Muscle layer of duodenum (tissue), 2 donors: Measurements from ENCODE around the gene CELSR3.

Source experiments
- H3K27ac ChIP-seq: one replicate; pipeline ENCODE4 v1.7.0; 2013; ENCODE audit warnings: mild to moderate bottlenecking, low read length
- H3K27me3 ChIP-seq: one replicate; pipeline ENCODE4 v1.7.0; 2013; ENCODE audit warnings: low read depth, mild to moderate bottlenecking, control low read depth, low read length
- H3K36me3 ChIP-seq, 2 donors: one replicate each; pipeline ENCODE4 v1.7.0; 2013; ENCODE audit warnings: low read length in 2 of 2, control low read depth in 1 of 2, mild to moderate bottlenecking in 1 of 2; ENCODE audit not compliant: insufficient read depth in 2 of 2, control insufficient read depth in 1 of 2
- H3K4me1 ChIP-seq, 2 donors: one replicate each; pipeline ENCODE4 v1.7.0; 2013; ENCODE audit warnings: low read length in 2 of 2, mild to moderate bottlenecking in 2 of 2, control low read depth in 1 of 2, moderate library complexity in 1 of 2; ENCODE audit not compliant: insufficient read depth in 2 of 2, control insufficient read depth in 1 of 2
- H3K4me3 ChIP-seq, 2 donors: one replicate each; pipeline ENCODE4 v1.7.0; 2013; ENCODE audit warnings: low read length in 2 of 2, low read depth in 1 of 2, mild to moderate bottlenecking in 1 of 2
- H3K9me3 ChIP-seq, 2 donors: one replicate each; pipeline ENCODE4 v1.7.0; 2013; ENCODE audit warnings: low read length in 2 of 2, control low read depth in 1 of 2, mild to moderate bottlenecking in 1 of 2; ENCODE audit not compliant: control insufficient read depth in 1 of 2
- donor health status: healthy.

CELSR3 gene

DNA sequence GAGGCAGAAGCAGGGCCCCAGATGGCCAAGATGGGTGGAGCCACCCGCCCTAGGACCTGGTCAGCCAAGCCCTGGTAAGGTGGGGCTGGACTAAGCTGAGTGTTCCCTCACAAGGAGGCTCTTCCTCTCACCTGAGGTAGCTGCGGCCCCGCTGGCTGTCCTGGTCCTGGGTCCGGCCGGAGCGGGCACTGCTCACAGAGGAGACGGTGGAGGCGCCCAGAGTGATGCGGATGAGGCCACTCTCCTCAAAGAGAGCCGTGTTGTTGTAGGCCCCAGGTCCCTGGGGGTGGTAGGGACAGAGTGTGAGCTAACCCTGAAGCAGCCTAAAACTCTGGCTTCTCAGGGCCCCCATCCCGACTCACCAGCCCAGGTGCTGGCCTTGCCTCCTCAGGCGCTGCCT is 20.1 kb downstream of the CELSR3 start:
- Histone ChIP-seq H3K4me1 (no peaks in the 10 kb centered on the region), H3K27ac (no peak overlapping the region), H3K27me3 (no peaks in the 10 kb centered on the region), H3K4me3 (no peak overlapping the region), H3K36me3 (no peaks in the 10 kb centered on the region), H3K9me3 (no peaks in the 10 kb centered on the region)

DNA sequence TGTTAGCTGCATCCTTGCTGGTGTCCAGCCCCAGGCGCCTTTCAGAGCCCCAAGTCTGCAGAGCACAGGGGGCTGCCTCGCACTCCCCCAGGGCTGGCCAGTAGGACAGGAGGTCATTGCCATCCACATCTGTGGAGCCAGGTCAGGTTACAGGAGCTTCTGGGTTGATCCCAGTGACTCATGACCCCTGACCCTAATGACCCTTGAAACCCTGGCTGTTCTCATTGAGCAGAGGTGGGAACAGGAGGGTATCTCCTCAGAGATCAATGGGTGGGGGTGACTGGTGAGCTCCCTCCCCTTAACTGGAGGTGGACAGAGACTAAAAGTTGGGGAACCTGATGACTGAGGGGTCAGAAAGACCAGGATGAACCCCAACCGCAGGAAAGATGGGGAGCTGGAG is 21.3 kb downstream of the CELSR3 start:
- H3K4me1 ChIP-seq: peaks cover 0 to 1% of the 10 kb centered on the region in 2 donors
- no peaks in the 10 kb centered on the region for H3K27me3 ChIP-seq
- no peaks in the 10 kb centered on the region for H3K9me3 ChIP-seq
- H3K36me3 ChIP-seq: no peaks in the 10 kb centered on the region
- no peak overlapping the region for H3K27ac ChIP-seq
- no peak overlapping the region for H3K4me3 ChIP-seq

DNA sequence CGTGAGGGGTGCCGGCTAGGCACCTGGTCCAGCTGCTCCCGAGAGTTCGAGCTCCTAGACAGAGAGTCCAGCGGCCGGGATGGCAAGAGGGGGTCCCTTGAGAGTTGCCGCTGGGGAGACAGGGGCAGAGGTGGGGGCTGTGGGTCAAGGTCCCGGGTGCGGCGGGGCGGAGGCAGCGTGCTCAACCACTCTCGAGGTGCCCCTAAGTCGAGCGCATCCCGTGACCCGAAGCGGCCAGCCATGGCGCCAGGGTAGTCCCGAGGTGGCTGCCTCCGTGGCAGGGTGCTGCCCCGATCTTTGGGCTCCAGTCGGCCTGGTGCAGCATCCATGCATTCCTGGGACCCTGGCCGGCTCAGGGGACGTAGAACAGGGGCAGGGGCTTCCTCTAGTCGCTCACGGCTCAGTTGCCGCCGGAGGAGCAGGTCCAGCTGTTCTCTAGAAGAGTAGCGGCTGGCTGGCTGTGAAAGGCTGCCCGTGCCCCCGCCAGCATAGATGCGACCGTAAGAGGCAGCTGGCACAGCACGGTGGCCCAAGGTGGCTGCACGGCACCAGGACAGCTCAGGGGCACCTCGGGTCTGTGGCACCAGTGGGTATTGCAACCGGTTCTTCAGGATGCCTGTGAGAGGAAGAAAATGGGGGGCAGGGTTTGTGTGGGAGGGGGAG is 22.6 kb downstream of the CELSR3 start:
- no peaks in the 10 kb centered on the region for H3K9me3 ChIP-seq
- no peak overlapping the region for H3K27ac ChIP-seq
- H3K4me3 ChIP-seq: no peak overlapping the region
- H3K27me3 ChIP-seq: no peaks in the 10 kb centered on the region
- no peaks in the 10 kb centered on the region for H3K36me3 ChIP-seq
- peaks cover 4 to 8% of the 10 kb centered on the region in 2 donors for H3K4me1 ChIP-seq

DNA sequence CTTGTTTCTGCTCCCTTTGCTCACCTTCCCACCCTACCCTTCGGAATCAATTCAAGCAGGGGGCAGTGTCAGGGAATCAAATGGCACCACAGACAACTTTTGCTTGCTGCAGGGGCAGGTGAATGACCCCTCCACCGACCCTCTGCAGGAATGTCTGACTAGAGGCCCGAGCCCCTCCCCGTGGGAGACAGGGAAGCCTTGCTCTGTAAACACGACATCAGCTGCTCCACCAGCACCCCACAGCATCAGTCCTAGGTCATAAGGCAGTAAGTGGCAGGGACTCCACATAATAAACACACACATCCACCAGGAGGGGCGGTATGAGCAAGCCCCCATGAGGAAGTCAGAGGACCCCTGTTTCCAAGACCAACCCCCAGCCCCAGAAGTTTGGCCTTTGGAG is 25.4 kb downstream of the CELSR3 start:
- Histone ChIP-seq H3K4me1 (peaks cover 4 to 23% of the 10 kb centered on the region in 2 donors), H3K4me3 (no peak overlapping the region), H3K27me3 (no peaks in the 10 kb centered on the region), H3K36me3 (peaks cover 0 to 8% of the 10 kb centered on the region in 2 donors), H3K9me3 (no peaks in the 10 kb centered on the region), H3K27ac (no peak overlapping the region)

DNA sequence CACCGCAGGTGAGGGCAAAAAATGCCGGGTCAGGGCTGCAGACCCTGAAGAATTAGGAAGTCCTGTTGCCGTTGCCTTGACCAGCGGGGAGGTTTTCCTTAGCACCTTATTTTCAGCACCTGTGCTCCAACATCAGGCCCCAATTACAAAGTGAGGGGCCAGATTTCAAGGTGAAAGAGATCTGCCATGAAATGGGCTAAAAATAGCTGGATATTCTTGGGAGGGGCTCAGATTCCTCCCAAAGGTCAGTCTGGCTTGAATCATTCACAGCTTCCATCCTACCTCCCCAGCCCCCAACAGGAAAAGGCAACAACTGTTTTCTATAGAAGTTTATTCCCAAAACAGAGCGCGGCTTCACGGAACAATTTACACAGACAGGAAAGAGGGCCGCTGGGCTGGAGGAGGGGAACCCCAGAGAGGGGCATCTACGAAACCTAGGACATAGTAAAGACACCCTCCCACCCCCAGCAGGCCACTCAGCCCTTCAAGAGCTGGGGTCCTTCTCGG is 26.5 kb downstream of the CELSR3 start:
- peaks cover 4 to 23% of the 10 kb centered on the region in 2 donors for H3K4me1 ChIP-seq
- no peaks in the 10 kb centered on the region for H3K27me3 ChIP-seq
- H3K9me3 ChIP-seq: no peaks in the 10 kb centered on the region
- peak overlapping the region; percentile 78 to 95 for H3K4me3 ChIP-seq
- H3K27ac ChIP-seq: peak overlapping the region; percentile 51
- H3K36me3 ChIP-seq: peaks cover 0 to 19% of the 10 kb centered on the region in 2 donors

- peak within 1 kb of the TSS; percentile 51 for H3K27ac ChIP-seq
- H3K4me3 ChIP-seq: peak within 1 kb of the TSS; percentile 78 to 95
- H3K27me3 ChIP-seq: no peaks in the 10 kb centered on the region
- H3K4me1 ChIP-seq: peaks cover 4 to 23% of the 10 kb centered on the region in 2 donors
- no peaks in the 10 kb centered on the region for H3K9me3 ChIP-seq
- H3K36me3 ChIP-seq: peaks cover 3 to 27% of the 10 kb centered on the region in 2 donors
These were observed 27.3 kb downstream of the CELSR3 start, which contains the start of gene SLC26A6 for GRCh38 chr3:48635222-48636021. SLC26A6 (minus strand) TSS chr3:48635461; CDS start chr3:48635393, 68 bp downstream.

DNA sequence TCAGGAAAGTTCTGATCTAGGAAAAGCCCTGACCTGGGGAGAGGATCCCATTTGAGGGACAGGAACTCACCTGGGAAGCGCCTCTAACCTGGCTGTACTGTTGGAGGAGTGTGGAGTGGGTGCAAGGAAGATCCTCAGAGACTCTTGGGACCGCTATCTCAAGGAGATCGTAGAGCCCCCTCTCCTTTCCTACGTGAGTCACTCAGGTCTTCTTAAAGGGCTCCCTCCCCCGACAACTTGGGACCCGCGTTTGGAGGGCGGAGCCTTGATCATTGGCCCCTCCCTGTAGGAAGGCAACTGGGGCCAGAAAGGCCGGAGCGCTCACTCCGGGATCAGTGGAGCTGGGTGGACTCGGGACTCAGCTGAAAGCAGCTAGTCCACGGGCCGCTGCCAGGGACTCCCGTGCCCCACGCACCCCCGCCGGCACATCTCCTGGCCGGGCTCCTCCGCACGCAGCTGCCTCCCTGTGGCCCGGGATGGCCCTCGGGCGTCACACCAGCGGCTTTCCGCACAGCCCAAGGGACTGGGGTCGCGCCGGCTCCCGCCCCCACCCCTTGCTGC is 27.9 kb downstream of the CELSR3 start:
- no peaks in the 10 kb centered on the region for H3K9me3 ChIP-seq
- H3K27ac ChIP-seq: peak overlapping the region; percentile 23
- H3K36me3 ChIP-seq: peaks cover 7 to 34% of the 10 kb centered on the region in 2 donors
- no peaks in the 10 kb centered on the region for H3K27me3 ChIP-seq
- H3K4me3 ChIP-seq: peak overlapping the region; percentile 73 to 95
- peaks cover 4 to 23% of the 10 kb centered on the region in 2 donors for H3K4me1 ChIP-seq

DNA sequence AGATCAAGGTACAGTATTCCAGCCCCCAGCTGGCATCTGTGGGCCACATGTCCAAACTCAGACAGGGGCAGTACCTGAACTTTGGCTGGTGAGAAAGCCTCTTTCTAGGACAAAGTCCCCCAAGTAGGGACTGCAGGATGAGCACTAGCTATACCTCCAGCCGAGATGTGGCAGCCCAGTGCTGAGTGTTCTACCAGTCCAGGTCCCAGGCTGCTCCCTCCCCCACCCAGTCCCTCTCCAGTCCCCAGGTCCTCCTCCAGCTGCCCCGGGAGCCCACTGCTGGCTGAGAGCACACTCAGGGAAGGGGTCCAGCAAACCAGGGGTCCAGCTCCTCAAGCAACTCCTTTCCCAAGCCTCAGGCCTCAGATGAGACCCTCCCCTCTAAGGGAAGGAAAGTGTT is 28.9 kb downstream of the CELSR3 start:
- no peak overlapping the region for H3K27ac ChIP-seq
- H3K9me3 ChIP-seq: no peaks in the 10 kb centered on the region
- H3K4me3 ChIP-seq: peak overlapping the region in 1 of 2 donors; percentile 95
- peaks cover 4 to 23% of the 10 kb centered on the region in 2 donors for H3K4me1 ChIP-seq
- H3K36me3 ChIP-seq: peaks cover 13 to 44% of the 10 kb centered on the region in 2 donors
- H3K27me3 ChIP-seq: no peaks in the 10 kb centered on the region

- peaks cover 13 to 49% of the 10 kb centered on the region in 2 donors for H3K36me3 ChIP-seq
- H3K9me3 ChIP-seq: no peaks in the 10 kb centered on the region
- H3K27me3 ChIP-seq: no peaks in the 10 kb centered on the region
- no peak overlapping the region for H3K4me3 ChIP-seq
- peaks cover 4 to 23% of the 10 kb centered on the region in 2 donors for H3K4me1 ChIP-seq
- H3K27ac ChIP-seq: no peak overlapping the region
These were observed 29.4 kb downstream of the CELSR3 start for GRCh38 chr3:48633256-48633655.

- Histone ChIP-seq H3K9me3 (no peaks in the 10 kb centered on the region), H3K4me3 (no peak overlapping the region), H3K27me3 (no peaks in the 10 kb centered on the region), H3K27ac (no peak overlapping the region), H3K36me3 (peaks cover 21 to 63% of the 10 kb centered on the region in 2 donors), H3K4me1 (peaks cover 4 to 23% of the 10 kb centered on the region in 2 donors)
These were observed 30.9 kb downstream of the CELSR3 start for GRCh38 chr3:48631516-48632448.
